Sigmoid colon (tissue), 4 donors: Measurements from ENCODE around the gene ROS1.

Experiments
- CTCF ChIP-seq, 4 experiments: fragments of 450-650 bp in 3 of 4; fragments of 200-600 bp in 1 of 4; IDR thresholded peaks; one replicate each; pipeline ENCODE4 v1.5.1; 2016 to 2019; ENCODE audit warnings: antibody characterized with exemption in 4 of 4, mild to moderate bottlenecking in 3 of 4, moderate library complexity in 2 of 4
- EP300 ChIP-seq, 4 donors: sonication (generic); formaldehyde crosslinking; IDR thresholded peaks; one replicate each; pipeline ENCODE4 v1.6.1; 2017; ENCODE audit warnings: antibody characterized with exemption in 4 of 4
- POLR2A ChIP-seq, 2 donors: fragments of 450-650 bp; IDR thresholded peaks; one replicate each; pipeline ENCODE4 v1.6.1; 2016; ENCODE audit warnings: antibody characterized with exemption in 2 of 2, mild to moderate bottlenecking in 2 of 2, moderate library complexity in 2 of 2

GRCh38 chr6:117266257-117267053 is 159.3 kb downstream of the ROS1 start:
- TF ChIP-seq CTCF (IDR thresholded peaks at IDR 0.05) (no peak), POLR2A (IDR thresholded peaks at IDR 0.05) (no peak), EP300 (IDR thresholded peaks at IDR 0.05) (no peak)
